Measurements from ENCODE around the gene SRRD.

DNA sequence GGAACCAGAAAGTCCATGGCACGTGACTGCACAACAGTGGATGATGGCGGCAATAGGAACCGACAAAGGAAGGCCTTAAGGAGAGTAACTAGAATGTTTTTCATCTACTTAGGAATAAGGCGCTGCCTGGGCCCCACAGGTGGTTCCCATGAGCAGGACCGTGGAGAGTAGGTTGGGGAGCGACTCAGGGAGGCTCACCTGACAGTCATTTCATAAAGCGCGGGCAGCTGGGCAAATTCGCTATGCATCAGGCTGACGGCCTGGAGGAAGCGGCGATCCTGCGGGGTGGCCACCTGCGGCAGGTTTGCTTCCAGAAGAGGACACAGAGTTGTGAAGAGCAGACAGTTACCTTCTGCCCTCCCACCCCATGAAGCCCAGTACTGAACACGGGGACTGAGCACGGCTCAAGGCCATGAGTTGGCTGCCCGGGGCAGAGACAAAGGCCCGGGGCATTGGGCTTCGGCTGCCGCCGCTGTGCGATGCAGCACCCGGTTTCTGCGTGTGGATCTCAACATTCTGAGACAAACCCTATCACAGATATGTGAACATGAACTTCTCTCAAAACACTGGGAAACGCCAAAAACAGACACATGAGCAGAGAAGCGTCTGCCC, 25.9 kb upstream of the SRRD start:
- TF ChIP-seq, protein P1, sequence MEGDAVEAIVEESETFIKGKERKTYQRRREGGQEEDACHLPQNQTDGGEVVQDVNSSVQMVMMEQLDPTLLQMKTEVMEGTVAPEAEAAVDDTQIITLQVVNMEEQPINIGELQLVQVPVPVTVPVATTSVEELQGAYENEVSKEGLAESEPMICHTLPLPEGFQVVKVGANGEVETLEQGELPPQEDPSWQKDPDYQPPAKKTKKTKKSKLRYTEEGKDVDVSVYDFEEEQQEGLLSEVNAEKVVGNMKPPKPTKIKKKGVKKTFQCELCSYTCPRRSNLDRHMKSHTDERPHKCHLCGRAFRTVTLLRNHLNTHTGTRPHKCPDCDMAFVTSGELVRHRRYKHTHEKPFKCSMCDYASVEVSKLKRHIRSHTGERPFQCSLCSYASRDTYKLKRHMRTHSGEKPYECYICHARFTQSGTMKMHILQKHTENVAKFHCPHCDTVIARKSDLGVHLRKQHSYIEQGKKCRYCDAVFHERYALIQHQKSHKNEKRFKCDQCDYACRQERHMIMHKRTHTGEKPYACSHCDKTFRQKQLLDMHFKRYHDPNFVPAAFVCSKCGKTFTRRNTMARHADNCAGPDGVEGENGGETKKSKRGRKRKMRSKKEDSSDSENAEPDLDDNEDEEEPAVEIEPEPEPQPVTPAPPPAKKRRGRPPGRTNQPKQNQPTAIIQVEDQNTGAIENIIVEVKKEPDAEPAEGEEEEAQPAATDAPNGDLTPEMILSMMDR (IDR thresholded peaks at IDR 0.05): no peak
- TF ChIP-seq POLR2A (IDR thresholded peaks at IDR 0.05): no peak

All from thyroid gland (tissue), 4 donors.